PC-9 (cell line): ENCODE measurements around the gene MCUB. TPM values are rescaled to one million over a fixed set of nuclear protein-coding genes. Genes with fewer than 3 reads are reported as not detected.

Source experiments
- BruUV-seq: library from RNA; stranded (reverse); fragments of 400-500 nt; replicated peaks from 2 replicates; lab custom pipeline; 2021; lab: Mats Ljungman, UMichigan
- CTCF ChIA-PET: fragments of 300-600 bp; sonication (Branson Sonifier 250); formaldehyde crosslinking; loops from one replicate; lab custom pipeline; 2022; ENCODE audit warnings: antibody characterized with exemption; lab: Charles Lee
- POLR2A ChIA-PET: fragments of 300-600 bp; sonication (Branson Sonifier 250); formaldehyde crosslinking; loops from one replicate; lab custom pipeline; 2022; ENCODE audit warnings: antibody characterized with exemption; ENCODE audit not compliant: unreplicated experiment; lab: Charles Lee
- DNase-seq, 2 experiments: peaks; one replicate each; pipeline versions ENCODE4 v3.0.0 to v3.0.0-alpha.2; 2015 to 2022; ENCODE audit warnings: mixed read lengths in 1 of 2
- H2AFZ ChIP-seq: fragments of 200-600 bp; sonication (generic); 2 replicates; pipeline ENCODE4 v1.8.1; 2017; ENCODE audit warnings: antibody characterized with exemption
- H3F3A ChIP-seq: fragments of 200-600 bp; sonication (generic); 2 replicates; pipeline ENCODE4 v1.8.1; 2017; ENCODE audit warnings: antibody characterized with exemption, mild to moderate bottlenecking, low read depth; ENCODE audit not compliant: insufficient read depth
- H3K27ac ChIP-seq: fragments of 200-600 bp; sonication (generic); 2 replicates; pipeline ENCODE4 v1.6.1; 2016; ENCODE audit warnings: mixed run types
- H3K27me3 ChIP-seq: fragments of 200-600 bp; sonication (generic); 2 replicates; pipeline ENCODE4 v1.6.1; 2016; ENCODE audit warnings: low read depth, mixed run types; ENCODE audit not compliant: insufficient read depth
- H3K36me3 ChIP-seq: fragments of 200-600 bp; sonication (generic); 2 replicates; pipeline ENCODE4 v1.6.1; 2016; ENCODE audit warnings: low read depth, mixed run types
- H3K4me1 ChIP-seq: fragments of 200-600 bp; sonication (generic); replicated peaks from 2 replicates; pipeline ENCODE4 v1.6.1; 2016; ENCODE audit warnings: mixed run types; ENCODE audit not compliant: insufficient read depth
- H3K4me2 ChIP-seq: fragments of 200-600 bp; sonication (generic); 2 replicates; pipeline ENCODE4 v1.6.1; 2017; ENCODE audit warnings: mixed run types
- H3K4me3 ChIP-seq: fragments of 200-600 bp; sonication (generic); 2 replicates; pipeline ENCODE4 v1.6.1; 2016; ENCODE audit warnings: mixed run types
- H3K79me2 ChIP-seq: fragments of 200-600 bp; sonication (generic); 2 replicates; pipeline ENCODE4 v1.6.1; 2017; ENCODE audit warnings: low read depth, mixed run types
- H3K9me2 ChIP-seq: fragments of 200-600 bp; sonication (generic); 2 replicates; pipeline ENCODE4 v1.8.1; 2017; ENCODE audit warnings: mild to moderate bottlenecking; ENCODE audit not compliant: insufficient read depth
- H3K9me3 ChIP-seq: fragments of 200-600 bp; sonication (generic); 2 replicates; pipeline ENCODE4 v1.8.1; 2016; ENCODE audit warnings: low read depth; ENCODE audit not compliant: insufficient read depth
- H4K20me1 ChIP-seq: fragments of 200-600 bp; sonication (generic); 2 replicates; pipeline ENCODE4 v1.8.1; 2017; ENCODE audit not compliant: insufficient read depth
- CTCF ChIP-seq: fragments of 200-600 bp; sonication (generic); conservative IDR thresholded peaks from 2 replicates; pipeline ENCODE4 v1.6.1; 2017; ENCODE audit warnings: mixed run types, antibody characterized with exemption, mild to moderate bottlenecking, moderate library complexity
- EZH2 ChIP-seq: fragments of 200-600 bp; sonication (generic); IDR thresholded peaks from 2 replicates; pipeline ENCODE4 v1.8.0; 2017; ENCODE audit warnings: antibody characterized with exemption, low read depth
- intact Hi-C: fragments of 100-400 bp; cut with micrococcal nuclease; formaldehyde crosslinking; loops from one replicate; pipeline ENCODE4 v1.10.0; 2022; ENCODE audit not compliant: unreplicated experiment
- total RNA-seq: library from RNA; stranded (reverse); gene quantifications from 2 replicates; pipeline ENCODE4 v1.2.3, GENCODE V29; 2021

The MCUB gene
- total RNA-seq, 1 experiment from 2014 or later = 15.4 TPM

- Histone ChIP-seq H3F3A (no peaks in the 10 kb centered on the region), H3K36me3 (no peaks in the 10 kb centered on the region), H2AFZ (no peak overlapping the region), H3K27ac (no peak overlapping the region), H3K27me3 (no peaks in the 10 kb centered on the region), H3K4me3 (no peak overlapping the region), H3K4me1 (no peaks in the 10 kb centered on the region), H3K79me2 (no peaks in the 10 kb centered on the region), H4K20me1 (no peaks in the 10 kb centered on the region), H3K4me2 (no peak overlapping the region), H3K9me2 (no peaks in the 10 kb centered on the region), H3K9me3 (no peaks in the 10 kb centered on the region)
- intact Hi-C loops = no loop called here
- no TSS peak for BruUV-seq
- no peak for DNase-seq
- POLR2A ChIA-PET = no interaction called here
- CTCF ChIA-PET = no interaction called here
- no peak for TF ChIP-seq CTCF
- no peak for TF ChIP-seq EZH2
These were observed 12.1 kb downstream of the MCUB start for GRCh38 chr4:109572154-109572553.

GRCh38 chr4:109574443-109574850 is 14.4 kb downstream of the MCUB start:
- Histone ChIP-seq H3K79me2 (no peaks in the 10 kb centered on the region), H3K9me3 (no peaks in the 10 kb centered on the region), H3K4me3 (no peak overlapping the region), H3K36me3 (no peaks in the 10 kb centered on the region), H4K20me1 (no peaks in the 10 kb centered on the region), H3F3A (no peaks in the 10 kb centered on the region), H3K9me2 (no peaks in the 10 kb centered on the region), H3K27ac (no peak overlapping the region), H2AFZ (no peak overlapping the region), H3K4me2 (no peak overlapping the region), H3K4me1 (no peaks in the 10 kb centered on the region), H3K27me3 (no peaks in the 10 kb centered on the region)
- intact Hi-C loops = no loop called here
- peak; percentile 1 to 38 for DNase-seq
- BruUV-seq = no TSS peak
- ChIA-PET CTCF (no interaction called here), POLR2A (interaction anchor here (0.7 kb wide), 1 partner anchor 125 kb away, joined by 3 read pairs; no protein-coding TSS in a partner anchor)
- no peak; the same call in 1 of the 2 replicates for TF ChIP-seq CTCF
- no peak for TF ChIP-seq EZH2

- Histone ChIP-seq H3K9me2 (no peaks in the 10 kb centered on the region), H2AFZ (no peak overlapping the region), H3K9me3 (no peaks in the 10 kb centered on the region), H3F3A (no peaks in the 10 kb centered on the region), H3K4me2 (no peak overlapping the region), H3K27ac (no peak overlapping the region), H3K79me2 (no peaks in the 10 kb centered on the region), H3K36me3 (no peaks in the 10 kb centered on the region), H4K20me1 (no peaks in the 10 kb centered on the region), H3K4me3 (no peak overlapping the region), H3K27me3 (no peaks in the 10 kb centered on the region), H3K4me1 (no peaks in the 10 kb centered on the region)
- ChIA-PET POLR2A (no interaction called here), CTCF (no interaction called here)
- intact Hi-C loops = no loop called here
- TF ChIP-seq EZH2 (no peak), CTCF (no peak)
- DNase-seq = no peak
- no TSS peak for BruUV-seq
These were observed 15.1 kb downstream of the MCUB start for GRCh38 chr4:109574931-109575804.
